ENCODE data around the gene SYT17. TPM values are rescaled to one million over a fixed set of nuclear protein-coding genes. Genes with fewer than 3 reads are reported as not detected.

SYT17 gene
- total and polyA plus RNA-seq, 10 of the 15 experiments (the other 5 are each of a cell fraction or from before 2014, with no cell fraction given), result 3.7 to 12.3 (median 5.0) TPM

- no peak for ATAC-seq
- in situ Hi-C loops (cut with MboI), result no loop called here
- 47% methylated on average over 2 of the region's 2 CpGs for WGBS (ENCODE audit: insufficient coverage, insufficient replicate concordance, low lambda C conversion rate, missing lambda C conversion rate)
Measured at GRCh38 chr16:19140396-19140795, 27.6 kb upstream of the SYT17 start.

More at GRCh38 chr16:19140396-19140795, 27.6 kb upstream of the SYT17 start:
- Histone ChIP-seq H3K9me3 (replicated peaks; ENCODE audit: control insufficient read depth, insufficient read depth, low read length) (no peaks in the 10 kb centered on the region), H3K4me2 (ENCODE audit: control insufficient read depth, insufficient read depth) (no peak overlapping the region), H3K79me2 (ENCODE audit: control insufficient read depth, insufficient read depth, low read length) (no peaks in the 10 kb centered on the region), H4K20me1 (ENCODE audit: control insufficient read depth, insufficient read depth) (no peaks in the 10 kb centered on the region), H3K27me3 (replicated peaks in 1 of 2; ENCODE audit: control insufficient read depth in 2 of 2, insufficient read depth in 2 of 2, low read length in 1 of 2) (0 out of 4 replicates have a peak, but pooled peaks cover 0 to 2% of the 10 kb centered on the region in 2 experiments), H3K4me3 (no peak overlapping the region), H3K36me3 (ENCODE audit: control insufficient read depth in 2 of 2, insufficient read depth in 2 of 2, low read length in 1 of 2) (no peaks in the 10 kb centered on the region), H3K27ac (ENCODE audit: control insufficient read depth, insufficient read depth) (no peak overlapping the region), H2AFZ (ENCODE audit: control insufficient read depth, low read depth, low read length) (no peak overlapping the region), H3K4me1 (ENCODE audit: control insufficient read depth, insufficient read depth, low read length) (no peaks in the 10 kb centered on the region), H3K9ac (ENCODE audit: control insufficient read depth, insufficient read depth, low read length) (no peak overlapping the region)
- POLR2A ChIA-PET, result no interaction called here
- RAD21 ChIA-PET (ENCODE audit: unreplicated experiment), result no interaction called here
- BruUV-seq (replicated peaks), result no TSS peak
- FAIRE-seq (no peak), DNase-seq (ENCODE audit: low read depth, low spot score) (no peak)
- intact Hi-C loops (cut with micrococcal nuclease; ENCODE audit: unreplicated experiment), result no loop called here
- CTCF ChIA-PET, result interaction anchor here (0.6 to 1.5 kb wide), 4 partner anchors 37 to 110 kb away, joined by 3 read pairs; no protein-coding TSS in a partner anchor
- SMC1A ChIA-PET (ENCODE audit: uncharacterized antibody, unreplicated experiment), result no interaction called here
- TF ChIP-seq HSF1 (IDR thresholded peaks at IDR 0.05; ENCODE audit: low read depth, low read length), result no peak
- TF ChIP-seq, protein P1, sequence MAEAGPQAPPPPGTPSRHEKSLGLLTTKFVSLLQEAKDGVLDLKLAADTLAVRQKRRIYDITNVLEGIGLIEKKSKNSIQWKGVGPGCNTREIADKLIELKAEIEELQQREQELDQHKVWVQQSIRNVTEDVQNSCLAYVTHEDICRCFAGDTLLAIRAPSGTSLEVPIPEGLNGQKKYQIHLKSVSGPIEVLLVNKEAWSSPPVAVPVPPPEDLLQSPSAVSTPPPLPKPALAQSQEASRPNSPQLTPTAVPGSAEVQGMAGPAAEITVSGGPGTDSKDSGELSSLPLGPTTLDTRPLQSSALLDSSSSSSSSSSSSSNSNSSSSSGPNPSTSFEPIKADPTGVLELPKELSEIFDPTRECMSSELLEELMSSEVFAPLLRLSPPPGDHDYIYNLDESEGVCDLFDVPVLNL (IDR thresholded peaks at IDR 0.05; ENCODE audit: low read depth, low read length), result no peak
- no peak for TF ChIP-seq MXI1 (IDR thresholded peaks at IDR 0.05; ENCODE audit: low read depth, low read length)
- TF ChIP-seq NFYA (IDR thresholded peaks at IDR 0.05; ENCODE audit: borderline replicate concordance, low read depth, low read length), result no peak
- TF ChIP-seq, protein P2, sequence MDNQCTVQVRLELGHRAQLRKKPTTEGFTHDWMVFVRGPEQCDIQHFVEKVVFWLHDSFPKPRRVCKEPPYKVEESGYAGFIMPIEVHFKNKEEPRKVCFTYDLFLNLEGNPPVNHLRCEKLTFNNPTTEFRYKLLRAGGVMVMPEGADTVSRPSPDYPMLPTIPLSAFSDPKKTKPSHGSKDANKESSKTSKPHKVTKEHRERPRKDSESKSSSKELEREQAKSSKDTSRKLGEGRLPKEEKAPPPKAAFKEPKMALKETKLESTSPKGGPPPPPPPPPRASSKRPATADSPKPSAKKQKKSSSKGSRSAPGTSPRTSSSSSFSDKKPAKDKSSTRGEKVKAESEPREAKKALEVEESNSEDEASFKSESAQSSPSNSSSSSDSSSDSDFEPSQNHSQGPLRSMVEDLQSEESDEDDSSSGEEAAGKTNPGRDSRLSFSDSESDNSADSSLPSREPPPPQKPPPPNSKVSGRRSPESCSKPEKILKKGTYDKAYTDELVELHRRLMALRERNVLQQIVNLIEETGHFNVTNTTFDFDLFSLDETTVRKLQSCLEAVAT (IDR thresholded peaks at IDR 0.05), result no peak
- no peak for TF ChIP-seq ASH2L (IDR thresholded peaks at IDR 0.05; ENCODE audit: borderline replicate concordance, low read depth)
- no peak for TF ChIP-seq RELB (IDR thresholded peaks at IDR 0.05; ENCODE audit: low read depth)
- no peak for TF ChIP-seq EGR1 (IDR thresholded peaks at IDR 0.05; ENCODE audit: borderline replicate concordance in 1 of 2, low read depth in 2 of 2, low read length in 2 of 2)
- TF ChIP-seq ZZZ3 (IDR thresholded peaks at IDR 0.05; ENCODE audit: control insufficient read depth, insufficient read length, low read depth), result no peak
- no peak for TF ChIP-seq POLR2AphosphoS2 (IDR thresholded peaks at IDR 0.05; ENCODE audit: low read depth, low read length)
- TF ChIP-seq NFYB (IDR thresholded peaks at IDR 0.05; ENCODE audit: insufficient read depth, low read depth, low read length), result no peak
- no peak for TF ChIP-seq BRCA1 (IDR thresholded peaks at IDR 0.05; ENCODE audit: low read depth, low read length)
- no peak for TF ChIP-seq BACH1 (IDR thresholded peaks at IDR 0.05; ENCODE audit: borderline replicate concordance)
- TF ChIP-seq ZNF384 (IDR thresholded peaks at IDR 0.05; ENCODE audit: borderline replicate concordance, low read depth, low read length), result no peak
- TF ChIP-seq HDAC2 (IDR thresholded peaks at IDR 0.05), result no peak
- no peak for TF ChIP-seq KAT2A (conservative IDR thresholded peaks at IDR 0.05; ENCODE audit: control insufficient read depth, low read depth, low read length)
- TF ChIP-seq ETV6 (conservative IDR thresholded peaks at IDR 0.05 in 1 of 2, IDR thresholded peaks at IDR 0.05 in 1 of 2; ENCODE audit: borderline replicate concordance in 1 of 2, low read depth in 1 of 2), result no peak
- TF ChIP-seq NFIC (IDR thresholded peaks at IDR 0.05; ENCODE audit: low read depth, low read length), result no peak
- no peak for TF ChIP-seq RFX5 (IDR thresholded peaks at IDR 0.05; ENCODE audit: low read depth, low read length)

Measured in GM12878 (cell line).